SU-DHL-6 (cell line): ENCODE measurements around the gene SLAIN2.

ENCODE experiments used
- H2AFZ ChIP-seq: fragments of 200-600 bp; sonication (generic); 2 replicates; pipeline ENCODE4 v1.6.1; 2014; ENCODE audit warnings: low read depth, mild to moderate bottlenecking, moderate library complexity, mixed read lengths, antibody characterized with exemption, low read length; ENCODE audit not compliant: severe bottlenecking
- H3F3A ChIP-seq: fragments of 200-600 bp; shearing (Covaris generic); 2 replicates; pipeline ENCODE4 v1.6.0; 2016; ENCODE audit warnings: antibody characterized with exemption, mild to moderate bottlenecking; ENCODE audit not compliant: insufficient read depth
- H3K27ac ChIP-seq: fragments of 200-600 bp; sonication (generic); 2 replicates; pipeline ENCODE4 v1.5.1; 2016; ENCODE audit warnings: low read depth, mild to moderate bottlenecking, low read length, moderate library complexity, mixed read lengths
- H3K27me3 ChIP-seq: fragments of 200-600 bp; sonication (generic), shearing (Covaris generic); 2 replicates; pipeline ENCODE4 v1.6.0; 2014; ENCODE audit warnings: mild to moderate bottlenecking, low read length
- H3K36me3 ChIP-seq: fragments of 200-600 bp; sonication (generic); 2 replicates; pipeline ENCODE4 v1.6.1; 2014; ENCODE audit warnings: mild to moderate bottlenecking, low read length, mixed read lengths
- H3K4me2 ChIP-seq: fragments of 300-600, 200-600 bp; shearing (Covaris generic), sonication (generic); 2 replicates; pipeline ENCODE4 v1.6.0; 2014; ENCODE audit warnings: low read length, low read depth, mild to moderate bottlenecking; ENCODE audit not compliant: poor library complexity, severe bottlenecking
- H3K4me3 ChIP-seq: fragments of 200-600 bp; sonication (generic); 2 replicates; pipeline ENCODE4 v1.5.1; 2014; ENCODE audit warnings: antibody characterized with exemption, low read length, mild to moderate bottlenecking, mixed read lengths; ENCODE audit not compliant: insufficient read depth, poor library complexity, severe bottlenecking
- H3K79me2 ChIP-seq: fragments of 200-600 bp; sonication (generic); 2 replicates; pipeline ENCODE4 v1.6.1; 2014; ENCODE audit warnings: mild to moderate bottlenecking, low read length, moderate library complexity; ENCODE audit not compliant: insufficient read depth
- H3K9ac ChIP-seq: fragments of 200-600 bp; sonication (generic); 2 replicates; pipeline ENCODE4 v1.7.0; 2014; ENCODE audit warnings: mild to moderate bottlenecking, low read length
- H3K9me2 ChIP-seq: fragments of 200-600 bp; sonication (generic); replicated peaks from 2 replicates; pipeline ENCODE4 v1.6.1; 2014; ENCODE audit warnings: low read length; ENCODE audit not compliant: insufficient read depth
- H3K9me3 ChIP-seq: fragments of 200-600 bp; sonication (generic); 2 replicates; pipeline ENCODE4 v1.6.1; 2014; ENCODE audit warnings: low read length, mixed read lengths; ENCODE audit not compliant: insufficient read depth
- H4K20me1 ChIP-seq: fragments of 200-600 bp; sonication (generic); 2 replicates; pipeline ENCODE4 v1.6.1; 2014; ENCODE audit warnings: low read depth, mild to moderate bottlenecking, antibody characterized with exemption, low read length, moderate library complexity, mixed read lengths
- EZH2phosphoT487 ChIP-seq: fragments of 200-600 bp; sonication (generic), shearing (Covaris generic); conservative IDR thresholded peaks from 2 replicates; pipeline ENCODE4 v1.6.1; 2018; ENCODE audit warnings: mild to moderate bottlenecking, antibody characterized with exemption, low read length, moderate library complexity, mixed read lengths
- TF ChIP-seq, protein P1 (sequence below): fragments of 200-600 bp; sonication (generic); IDR thresholded peaks from one replicate; pipeline ENCODE4 v1.5.1; 2017; ENCODE audit warnings: antibody characterized with exemption, mild to moderate bottlenecking, low read length, moderate library complexity; ENCODE audit not compliant: insufficient read depth, poor library complexity, severe bottlenecking

Gene SLAIN2

DNA sequence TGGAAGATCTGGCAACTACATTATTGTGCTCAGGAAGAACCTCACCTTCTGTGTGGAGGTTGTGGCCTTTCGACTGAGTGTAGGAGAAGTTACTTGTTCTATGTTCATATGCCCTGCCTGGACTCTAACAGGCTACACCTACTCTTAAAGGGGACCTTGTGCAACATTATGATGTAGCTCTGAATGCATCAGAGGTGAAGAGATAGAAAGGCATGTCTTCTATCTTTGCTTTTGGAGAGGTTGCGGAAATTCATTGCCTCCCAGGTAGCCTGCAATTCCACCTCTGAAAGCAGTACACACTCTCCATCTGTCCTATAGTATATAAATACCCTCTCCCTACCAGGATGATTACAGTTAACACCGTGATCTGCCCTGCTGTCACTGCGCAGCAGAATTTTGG, 7.1 kb upstream of the SLAIN2 start:
- Histone ChIP-seq H3K4me2 (no peak overlapping the region), H3F3A (no peaks in the 10 kb centered on the region)

DNA sequence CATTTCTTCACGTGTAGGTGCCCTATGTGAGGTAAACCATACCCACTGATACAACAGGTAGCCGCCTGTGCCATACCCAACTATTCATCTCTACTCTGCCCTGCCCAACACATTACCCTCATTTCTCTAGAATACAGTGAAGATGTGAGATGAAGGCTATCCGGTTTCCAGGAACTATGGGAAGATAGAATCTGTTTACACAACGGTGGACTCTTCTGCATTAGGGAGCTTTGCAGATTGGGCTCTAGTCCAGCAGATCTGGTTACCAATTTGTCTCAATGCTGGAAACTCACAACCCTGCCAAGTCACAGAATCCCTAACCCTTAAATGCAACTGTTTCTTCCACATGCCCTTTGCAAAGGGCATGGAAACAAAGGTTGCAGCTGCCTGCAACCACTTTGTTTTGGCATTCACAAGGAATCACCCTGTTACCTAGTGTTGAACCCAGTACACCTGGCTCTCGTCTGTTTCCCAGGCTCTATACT, 6.4 kb upstream of the SLAIN2 start:
- Histone ChIP-seq H3K9me2 (no peaks in the 10 kb centered on the region), H3K36me3 (no peaks in the 10 kb centered on the region), H3K4me2 (no peak overlapping the region), H3K9ac (no peak overlapping the region), H2AFZ (no peak overlapping the region), H3F3A (no peaks in the 10 kb centered on the region), H3K4me3 (no peak overlapping the region), H3K27ac (no peak overlapping the region), H3K79me2 (no peaks in the 10 kb centered on the region), H3K27me3 (no peaks in the 10 kb centered on the region), H4K20me1 (no peaks in the 10 kb centered on the region), H3K9me3 (no peaks in the 10 kb centered on the region)
- TF ChIP-seq, protein P1, sequence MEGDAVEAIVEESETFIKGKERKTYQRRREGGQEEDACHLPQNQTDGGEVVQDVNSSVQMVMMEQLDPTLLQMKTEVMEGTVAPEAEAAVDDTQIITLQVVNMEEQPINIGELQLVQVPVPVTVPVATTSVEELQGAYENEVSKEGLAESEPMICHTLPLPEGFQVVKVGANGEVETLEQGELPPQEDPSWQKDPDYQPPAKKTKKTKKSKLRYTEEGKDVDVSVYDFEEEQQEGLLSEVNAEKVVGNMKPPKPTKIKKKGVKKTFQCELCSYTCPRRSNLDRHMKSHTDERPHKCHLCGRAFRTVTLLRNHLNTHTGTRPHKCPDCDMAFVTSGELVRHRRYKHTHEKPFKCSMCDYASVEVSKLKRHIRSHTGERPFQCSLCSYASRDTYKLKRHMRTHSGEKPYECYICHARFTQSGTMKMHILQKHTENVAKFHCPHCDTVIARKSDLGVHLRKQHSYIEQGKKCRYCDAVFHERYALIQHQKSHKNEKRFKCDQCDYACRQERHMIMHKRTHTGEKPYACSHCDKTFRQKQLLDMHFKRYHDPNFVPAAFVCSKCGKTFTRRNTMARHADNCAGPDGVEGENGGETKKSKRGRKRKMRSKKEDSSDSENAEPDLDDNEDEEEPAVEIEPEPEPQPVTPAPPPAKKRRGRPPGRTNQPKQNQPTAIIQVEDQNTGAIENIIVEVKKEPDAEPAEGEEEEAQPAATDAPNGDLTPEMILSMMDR, result no peak
- no peak for TF ChIP-seq EZH2phosphoT487

More for the DNA sequence above, 7.1 kb upstream of the SLAIN2 start:
- no peaks in the 10 kb centered on the region for H3K9me2 ChIP-seq
- no peaks in the 10 kb centered on the region for H4K20me1 ChIP-seq
- H3K9ac ChIP-seq, result no peak overlapping the region
- no peak overlapping the region for H3K27ac ChIP-seq
- no peaks in the 10 kb centered on the region for H3K36me3 ChIP-seq
- no peak overlapping the region for H2AFZ ChIP-seq
- no peak overlapping the region for H3K4me3 ChIP-seq
- no peaks in the 10 kb centered on the region for H3K79me2 ChIP-seq
- no peaks in the 10 kb centered on the region for H3K27me3 ChIP-seq
- H3K9me3 ChIP-seq, result no peaks in the 10 kb centered on the region
- TF ChIP-seq, protein P1, result no peak
- TF ChIP-seq EZH2phosphoT487, result no peak

DNA sequence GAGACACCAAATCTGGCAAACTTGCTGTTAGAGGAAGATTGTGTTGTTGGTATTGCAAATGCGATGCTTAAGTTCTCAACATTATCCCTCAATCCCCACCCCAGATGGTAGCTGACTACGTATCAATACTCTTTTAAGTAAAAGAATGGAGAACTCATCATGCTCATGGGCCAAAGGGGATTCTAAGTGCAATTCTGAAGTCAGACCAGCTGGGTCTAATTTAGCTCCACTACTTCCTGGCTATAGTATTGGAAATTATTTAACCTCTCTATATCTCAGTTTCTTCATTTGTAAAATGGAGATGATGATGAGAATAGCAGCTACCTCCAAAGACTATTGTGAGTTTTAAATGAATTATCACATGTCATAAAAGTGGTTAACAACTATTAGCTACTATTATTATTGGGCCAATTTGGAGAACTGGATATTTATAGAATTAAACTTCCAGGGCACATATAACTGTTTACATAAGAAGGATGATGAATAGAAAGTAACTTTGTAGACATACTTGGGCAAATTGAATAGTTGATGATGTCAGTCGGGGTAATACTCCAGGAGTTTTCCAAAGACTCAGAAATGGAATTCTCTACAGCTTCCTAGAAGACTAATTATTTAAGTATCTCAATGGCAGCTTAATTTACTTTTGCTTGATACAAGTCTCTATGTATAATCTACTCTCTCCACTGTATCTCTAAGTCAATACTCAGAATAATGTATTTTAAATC, 5.0 kb upstream of the SLAIN2 start:
- Histone ChIP-seq H3K9me3 (no peaks in the 10 kb centered on the region), H3K27me3 (no peaks in the 10 kb centered on the region), H3K27ac (no peak overlapping the region), H3F3A (no peaks in the 10 kb centered on the region), H3K36me3 (no peaks in the 10 kb centered on the region), H3K4me2 (no peak overlapping the region), H4K20me1 (no peaks in the 10 kb centered on the region), H2AFZ (no peak overlapping the region), H3K9ac (no peak overlapping the region), H3K4me3 (no peak overlapping the region), H3K79me2 (no peaks in the 10 kb centered on the region), H3K9me2 (no peaks in the 10 kb centered on the region)
- TF ChIP-seq, protein P1, result no peak
